IMR-90 (cell line): ENCODE data around the gene IL1RAP. TPM values are rescaled to one million over a fixed set of nuclear protein-coding genes. Genes with fewer than 3 reads are reported as not detected.

Experiments
- ATAC-seq: fragments of 200-7000 bp; cut with Tn5 transposase; 2 replicates; pipeline ENCODE4 v1.9.1; 2020; ENCODE audit warnings: low read depth, mild to moderate bottlenecking, moderate library complexity
- BruUV-seq: library from RNA; stranded (reverse); fragments of 400-500 nt; replicated peaks from 2 replicates; lab custom pipeline; 2021; lab: Mats Ljungman, UMichigan
- CTCF ChIA-PET: fragments of 300-600 bp; formaldehyde crosslinking; extraction: SDS; loops from one replicate; lab custom pipeline; 2021; ENCODE audit warnings: antibody characterized with exemption; lab: Yijun Ruan, JAX
- POLR2A ChIA-PET: fragments of 300-600 bp; sonication (Branson Sonifier 250); formaldehyde crosslinking; loops from one replicate; lab custom pipeline; 2022; ENCODE audit warnings: antibody characterized with exemption; ENCODE audit not compliant: unreplicated experiment; lab: Charles Lee
- DNase-seq: peaks from one replicate; pipeline ENCODE4 v3.0.0; 2013
- H2AFZ ChIP-seq: replicated peaks from 2 replicates; pipeline ENCODE3; 2013; ENCODE audit warnings: low read length, mild to moderate bottlenecking; ENCODE audit not compliant: poor library complexity
- H2AK5ac ChIP-seq: 2 replicates; pipeline ENCODE4 v1.6.1; 2013; ENCODE audit warnings: low read depth, low read length, inconsistent platforms
- H2AK9ac ChIP-seq: replicated peaks from 2 replicates; pipeline ENCODE3; 2013; ENCODE audit warnings: mild to moderate bottlenecking, low read depth, low read length, moderate library complexity; ENCODE audit not compliant: poor library complexity
- H2BK120ac ChIP-seq: 2 replicates; pipeline ENCODE4 v1.6.1; 2013; ENCODE audit warnings: low read depth, low read length, inconsistent platforms
- H2BK15ac ChIP-seq: 3 replicates; pipeline ENCODE4 v1.6.1; 2013; ENCODE audit warnings: low read depth, low read length, inconsistent platforms
- H2BK20ac ChIP-seq: 2 replicates; pipeline ENCODE4 v1.6.1; 2013; ENCODE audit warnings: low read depth, mild to moderate bottlenecking, inconsistent platforms, low read length, moderate library complexity
- H2BK5ac ChIP-seq: 2 replicates; pipeline ENCODE4 v1.6.1; 2013; ENCODE audit warnings: mild to moderate bottlenecking, low read depth, low read length, inconsistent platforms; ENCODE audit not compliant: poor library complexity, severe bottlenecking
- H3K14ac ChIP-seq: replicated peaks from 2 replicates; pipeline ENCODE4 v1.6.1; 2013; ENCODE audit warnings: low read depth, low read length, inconsistent platforms
- H3K18ac ChIP-seq: 2 replicates; pipeline ENCODE4 v1.6.1; 2013; ENCODE audit warnings: low read depth, low read length, control low read depth
- H3K23ac ChIP-seq: 2 replicates; pipeline ENCODE4 v1.6.1; 2013; ENCODE audit warnings: low read depth, low read length, inconsistent platforms
- H3K27ac ChIP-seq: 2 replicates; pipeline ENCODE4 v1.5.1; 2013; ENCODE audit warnings: mild to moderate bottlenecking, control low read depth, low read length; ENCODE audit not compliant: insufficient read depth
- H3K27me3 ChIP-seq: 2 replicates; pipeline ENCODE4 v1.6.1; 2013; ENCODE audit warnings: low read length; ENCODE audit not compliant: control insufficient read depth, insufficient read depth
- H3K36me3 ChIP-seq: 2 replicates; pipeline ENCODE4 v1.6.1; 2013; ENCODE audit warnings: low read length, mixed read lengths; ENCODE audit not compliant: control insufficient read depth, insufficient read depth
- H3K4ac ChIP-seq: 2 replicates; pipeline ENCODE4 v1.6.1; 2013; ENCODE audit warnings: low read depth, low read length, inconsistent platforms
- H3K4me1 ChIP-seq: 2 replicates; pipeline ENCODE4 v1.6.1; 2013; ENCODE audit warnings: low read length, mixed read lengths; ENCODE audit not compliant: control insufficient read depth, insufficient read depth
- H3K4me2 ChIP-seq: 2 replicates; pipeline ENCODE4 v1.6.1; 2013; ENCODE audit warnings: low read depth, mild to moderate bottlenecking, control low read depth, low read length, moderate library complexity
- H3K4me3 ChIP-seq: 2 replicates; pipeline ENCODE4 v1.5.1; 2013; ENCODE audit warnings: low read depth, mild to moderate bottlenecking, control low read depth, low read length, moderate library complexity; ENCODE audit not compliant: insufficient read depth
- H3K56ac ChIP-seq: 2 replicates; pipeline ENCODE4 v1.6.1; 2013; ENCODE audit warnings: low read length, inconsistent platforms; ENCODE audit not compliant: insufficient read depth; ENCODE audit errors: extremely low read depth
- H3K79me1 ChIP-seq, 2 experiments: 2 replicates each; pipeline ENCODE4 v1.6.1; 2013; ENCODE audit warnings: low read length in 2 of 2, inconsistent platforms in 1 of 2, low read depth in 1 of 2
- H3K9ac ChIP-seq: 2 replicates; pipeline ENCODE4 v1.6.1; 2013; ENCODE audit warnings: low read depth, low read length, control low read depth
- H3K9me1 ChIP-seq: 2 replicates; pipeline ENCODE4 v1.6.1; 2013; ENCODE audit warnings: low read length, inconsistent platforms; ENCODE audit not compliant: insufficient read depth
- H3K9me3 ChIP-seq: 2 replicates; pipeline ENCODE4 v1.6.1; 2013; ENCODE audit warnings: low read length; ENCODE audit not compliant: control insufficient read depth, insufficient read depth
- H4K20me1 ChIP-seq: 2 replicates; pipeline ENCODE4 v1.6.1; 2013; ENCODE audit warnings: low read length, inconsistent platforms; ENCODE audit not compliant: insufficient read depth
- H4K5ac ChIP-seq: 2 replicates; pipeline ENCODE4 v1.6.1; 2013; ENCODE audit warnings: mild to moderate bottlenecking, low read depth, low read length, control low read depth
- H4K8ac ChIP-seq, 2 experiments: 2 replicates each; pipeline ENCODE4 v1.6.1; 2013; ENCODE audit warnings: low read depth in 2 of 2, low read length in 2 of 2, control low read depth in 1 of 2, inconsistent platforms in 1 of 2
- H4K91ac ChIP-seq: 2 replicates; pipeline ENCODE4 v1.6.1; 2013; ENCODE audit warnings: low read depth, low read length, inconsistent platforms; ENCODE audit not compliant: insufficient read depth
- BHLHE40 ChIP-seq: fragments of 150-350 bp; IDR thresholded peaks from 2 replicates; pipeline ENCODE4 v1.6.1; 2016; ENCODE audit warnings: mild to moderate bottlenecking, low read depth, low read length
- CEBPB ChIP-seq: IDR thresholded peaks from 2 replicates; pipeline ENCODE4 v1.6.1; 2012; ENCODE audit warnings: low read depth, low read length, improper control_type of control experiment
- CHD1 ChIP-seq: IDR thresholded peaks from 2 replicates; pipeline ENCODE4 v1.6.1; 2012; ENCODE audit warnings: low read depth, low read length, improper control_type of control experiment
- CTCF ChIP-seq: conservative IDR thresholded peaks from 2 replicates; pipeline ENCODE4 v1.5.1; 2012; ENCODE audit warnings: mild to moderate bottlenecking, low read depth, low read length, improper control_type of control experiment
- FOS ChIP-seq: fragments of 150-350 bp; IDR thresholded peaks from 2 replicates; pipeline ENCODE4 v1.6.1; 2016; ENCODE audit warnings: low read depth, low read length
- MAFK ChIP-seq: IDR thresholded peaks from 2 replicates; pipeline ENCODE4 v1.6.1; 2012; ENCODE audit warnings: low read depth, low read length, improper control_type of control experiment
- MAZ ChIP-seq: IDR thresholded peaks from 2 replicates; pipeline ENCODE4 v1.6.1; 2012; ENCODE audit warnings: low read depth, mild to moderate bottlenecking, low read length, improper control_type of control experiment, moderate library complexity, borderline replicate concordance
- MXI1 ChIP-seq: IDR thresholded peaks from 2 replicates; pipeline ENCODE4 v1.6.1; 2012; ENCODE audit warnings: low read depth, mild to moderate bottlenecking, low read length, moderate library complexity, borderline replicate concordance
- NFE2L2 ChIP-seq: fragments of 150-350 bp; IDR thresholded peaks from 2 replicates; pipeline ENCODE4 v1.6.1; 2016; ENCODE audit warnings: low read depth, mild to moderate bottlenecking, low read length
- POLR2A ChIP-seq: IDR thresholded peaks from 2 replicates; pipeline ENCODE4 v1.6.1; 2012; ENCODE audit warnings: mild to moderate bottlenecking, low read depth, low read length
- RAD21 ChIP-seq: IDR thresholded peaks from 2 replicates; pipeline ENCODE4 v1.6.1; 2012; ENCODE audit warnings: low read length, improper control_type of control experiment
- RCOR1 ChIP-seq: IDR thresholded peaks from 2 replicates; pipeline ENCODE4 v1.6.1; 2012; ENCODE audit warnings: mild to moderate bottlenecking, low read length, improper control_type of control experiment; ENCODE audit not compliant: insufficient replicate concordance
- RFX5 ChIP-seq: IDR thresholded peaks from 2 replicates; pipeline ENCODE4 v1.8.0; 2012; ENCODE audit warnings: low read depth, mild to moderate bottlenecking, low read length, moderate library complexity
- SMC3 ChIP-seq: fragments of 150-350 bp; IDR thresholded peaks from 2 replicates; pipeline ENCODE4 v1.6.1; 2016; ENCODE audit warnings: low read depth, mild to moderate bottlenecking, antibody characterized with exemption, low read length, moderate library complexity
- dilution Hi-C: fragments of 300-500 bp; cut with HindIII; formaldehyde crosslinking; loops from one replicate; pipeline ENCODE4 v1.14.3; 2018; ENCODE audit warnings: low sequenced_read_pairs; ENCODE audit not compliant: unreplicated experiment
- in situ Hi-C: fragments of 300-500 bp; cut with MboI; formaldehyde crosslinking; loops from 3 replicates; pipeline ENCODE4 v1.14.3; 2019; ENCODE audit warnings: low sequenced_read_pairs, inconsistent platforms, mixed read lengths
- intact Hi-C: fragments of 100-400 bp; cut with micrococcal nuclease; formaldehyde crosslinking; loops from 2 replicates; pipeline ENCODE4 v1.10.0; 2022
- polyA plus RNA-seq, 3 experiments: library from polyadenylated mRNA; depleted of rRNA; stranded (reverse); fragments of >200 nt; gene quantifications; 2 replicates each; pipeline ENCODE4 v1.2.3, GENCODE V29; 2012; ENCODE audit warnings: low replicate concordance in 1 of 3
- total RNA-seq: library from RNA; depleted of rRNA; stranded (reverse); fragments of >200 nt; gene quantifications from 2 replicates; pipeline ENCODE4 v1.2.3, GENCODE V29; 2012
- TF ChIP-seq, protein P1 (sequence below): fragments of 150-350 bp; IDR thresholded peaks from 2 replicates; pipeline ENCODE4 v1.6.1; 2016; ENCODE audit warnings: low read depth, mild to moderate bottlenecking, low read length, moderate library complexity, borderline replicate concordance
- TF ChIP-seq, protein P2 (sequence below): fragments of 150-350 bp; IDR thresholded peaks from 2 replicates; pipeline ENCODE4 v1.6.1; 2017; ENCODE audit warnings: mild to moderate bottlenecking, antibody characterized with exemption, low read length, low read depth

IL1RAP gene
- total and polyA plus RNA-seq, 2 of the 4 experiments (the other 2 are of a cell fraction): 8.3 to 11.3 TPM

DNA sequence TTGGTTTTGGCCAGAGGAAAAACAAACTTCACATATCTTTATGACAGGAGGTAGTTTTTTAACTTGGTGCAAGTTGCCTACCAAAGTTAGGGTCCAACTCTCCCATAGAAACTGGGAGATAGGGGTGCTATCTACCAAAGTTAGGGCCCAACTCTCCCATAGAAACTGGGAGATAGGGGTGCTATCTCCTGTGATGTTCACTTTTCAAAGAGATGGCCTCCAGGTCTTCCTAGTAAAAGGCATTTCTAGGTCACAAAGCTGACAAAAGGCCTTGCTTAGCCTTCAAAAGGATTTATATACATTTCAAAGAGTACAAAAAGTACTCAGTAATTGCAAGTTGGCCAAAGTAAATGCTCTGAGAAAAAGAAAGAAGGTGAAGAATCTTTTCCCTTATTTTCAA is 27.1 kb downstream of the IL1RAP start:
- Histone ChIP-seq H3K56ac (no peak overlapping the region), H4K20me1 (no peaks in the 10 kb centered on the region), H3K4me2 (no peak overlapping the region), H3K9ac (no peak overlapping the region), H3K4me3 (no peak overlapping the region), H2BK20ac (no peak overlapping the region), H3K27ac (no peak overlapping the region), H3K9me1 (0 out of 2 replicates have a peak, but pooled peaks cover 2% of the 10 kb centered on the region), H3K79me1 (peaks cover 9 to 13% of the 10 kb centered on the region in 2 experiments; a peak in 3 of 4 replicates), H4K8ac (no peak overlapping the region), H3K18ac (no peak overlapping the region), H2BK5ac (no peak overlapping the region), H3K9me3 (no peaks in the 10 kb centered on the region), H2BK120ac (no peak overlapping the region), H2AK9ac (no peak overlapping the region), H3K23ac (no peak overlapping the region), H2BK15ac (no peak overlapping the region), H3K36me3 (no peaks in the 10 kb centered on the region; the same call in 1 of the 2 replicates), H4K5ac (no peak overlapping the region), H3K4ac (no peak overlapping the region), H3K27me3 (no peaks in the 10 kb centered on the region), H3K4me1 (no peaks in the 10 kb centered on the region), H2AFZ (no peak overlapping the region), H3K14ac (no peak overlapping the region), H4K91ac (no peak overlapping the region), H2AK5ac (no peak overlapping the region)
- dilution Hi-C loops (no loop called here), in situ Hi-C loops (no loop called here), intact Hi-C loops (no loop called here)
- TF ChIP-seq RFX5: no peak
- TF ChIP-seq, protein P1, sequence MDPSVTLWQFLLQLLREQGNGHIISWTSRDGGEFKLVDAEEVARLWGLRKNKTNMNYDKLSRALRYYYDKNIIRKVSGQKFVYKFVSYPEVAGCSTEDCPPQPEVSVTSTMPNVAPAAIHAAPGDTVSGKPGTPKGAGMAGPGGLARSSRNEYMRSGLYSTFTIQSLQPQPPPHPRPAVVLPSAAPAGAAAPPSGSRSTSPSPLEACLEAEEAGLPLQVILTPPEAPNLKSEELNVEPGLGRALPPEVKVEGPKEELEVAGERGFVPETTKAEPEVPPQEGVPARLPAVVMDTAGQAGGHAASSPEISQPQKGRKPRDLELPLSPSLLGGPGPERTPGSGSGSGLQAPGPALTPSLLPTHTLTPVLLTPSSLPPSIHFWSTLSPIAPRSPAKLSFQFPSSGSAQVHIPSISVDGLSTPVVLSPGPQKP: no peak
- no peak for TF ChIP-seq RAD21
- TF ChIP-seq MAZ: no peak
- TF ChIP-seq CHD1: no peak
- TF ChIP-seq POLR2A: no peak
- no peak for TF ChIP-seq MAFK
- no peak for TF ChIP-seq MXI1
- TF ChIP-seq NFE2L2: no peak
- no peak for TF ChIP-seq RCOR1
- no peak for TF ChIP-seq CEBPB
- TF ChIP-seq, protein P2, sequence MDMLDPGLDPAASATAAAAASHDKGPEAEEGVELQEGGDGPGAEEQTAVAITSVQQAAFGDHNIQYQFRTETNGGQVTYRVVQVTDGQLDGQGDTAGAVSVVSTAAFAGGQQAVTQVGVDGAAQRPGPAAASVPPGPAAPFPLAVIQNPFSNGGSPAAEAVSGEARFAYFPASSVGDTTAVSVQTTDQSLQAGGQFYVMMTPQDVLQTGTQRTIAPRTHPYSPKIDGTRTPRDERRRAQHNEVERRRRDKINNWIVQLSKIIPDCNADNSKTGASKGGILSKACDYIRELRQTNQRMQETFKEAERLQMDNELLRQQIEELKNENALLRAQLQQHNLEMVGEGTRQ: no peak
- no peak for TF ChIP-seq CTCF
- no peak for TF ChIP-seq SMC3
- no peak for TF ChIP-seq BHLHE40
- TF ChIP-seq FOS: no peak
- ChIA-PET CTCF (no interaction called here), POLR2A (no interaction called here)
- DNase-seq: no peak
- BruUV-seq: no TSS peak
- ATAC-seq: no peak
